ENCODE measurements around the gene TP53TG5. TPM values are rescaled to one million over a fixed set of nuclear protein-coding genes. Genes with fewer than 3 reads are reported as not detected.

TP53TG5 gene
- total RNA-seq, 2 experiments from 2014 or later: 0.29 TPM; not detected in 1

DNA sequence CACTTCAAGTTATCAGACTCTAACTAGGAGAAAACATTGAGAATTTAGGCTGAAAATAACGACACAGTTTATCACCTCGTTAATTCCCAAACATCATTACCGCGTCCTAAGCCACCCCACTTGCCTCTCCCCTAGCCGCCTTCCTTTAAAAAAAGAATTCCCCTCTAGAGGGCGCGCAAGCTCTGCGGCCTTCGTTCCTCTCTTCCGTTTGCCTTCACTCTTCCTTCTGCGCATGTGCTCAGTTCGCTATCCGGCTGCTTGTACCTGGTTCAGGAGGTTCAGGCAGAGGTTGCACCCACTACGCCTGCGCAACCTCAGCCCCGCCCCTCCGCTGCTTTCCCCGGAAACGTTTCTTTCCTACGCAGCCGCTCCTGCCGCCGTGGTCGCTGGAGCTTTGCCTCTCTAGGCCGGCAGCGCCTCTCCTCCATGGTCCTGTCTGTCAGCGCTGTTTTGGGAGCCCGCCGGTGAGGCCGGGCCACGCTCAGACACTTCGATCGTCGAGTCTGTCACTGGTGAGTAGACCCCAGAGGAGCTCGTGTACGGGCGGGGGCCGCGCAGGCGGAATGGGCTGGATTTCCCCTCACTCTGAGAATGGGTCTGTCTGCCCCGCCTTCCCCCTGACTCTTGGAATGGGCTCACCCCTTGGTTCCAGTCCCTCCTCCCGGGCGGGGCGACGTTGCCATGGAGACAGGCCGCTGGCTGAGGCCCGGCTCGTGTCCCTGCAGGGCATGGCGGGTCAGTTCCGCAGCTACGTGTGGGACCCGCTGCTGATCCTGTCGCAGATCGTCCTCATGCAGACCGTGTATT, 15.1 kb downstream of the TP53TG5 start, which contains the start of gene SYS1:
Gene SYS1, plus strand, starts transcription at position 353 of the 807 bp plus-strand sequence. Its CDS starts 376 bp downstream, at position 729.
- CTCF ChIA-PET: interaction anchor here (0.7 to 24.4 kb wide), 31 partner anchors 9 to 1146 kb away, joined by 3 to 549 read pairs (median 6); partner anchors contain the start of genes DBNDD2, PIGT, SDC4 and WFDC10A
- ATAC-seq: peak; percentile 90
- no peaks in the 10 kb centered on the region for H3K27me3 Mint-ChIP-seq
- POLR2A ChIA-PET: interaction anchor here (0.6 to 4.2 kb wide), 17 partner anchors 10 to 574 kb away, joined by 3 to 35 read pairs (median 4); partner anchors contain the start of genes PIGT and SDC4
- peak within 1 kb of the TSS; percentile 100 for H3K4me3 Mint-ChIP-seq
- H3K27ac Mint-ChIP-seq: peak within 1 kb of the TSS; percentile 98
- intact Hi-C loops (cut with micrococcal nuclease): loop anchor here (2.0 to 5.0 kb wide), 2 partner anchors 54 to 74 kb away; partner anchors contain the start of gene PIGT
- H3K4me1 Mint-ChIP-seq (ENCODE audit: low read depth): peaks cover 48% of the 10 kb centered on the region
- no peaks in the 10 kb centered on the region for H3K9me3 Mint-ChIP-seq
- TF ChIP-seq CTCF (IDR thresholded peaks at IDR 0.05): peak; percentile 89
- peaks cover 20% of the 10 kb centered on the region for H3K36me3 Mint-ChIP-seq (ENCODE audit: low read depth)
- DNase-seq: peak; percentile 98

GRCh38 chr20:45361793-45362192, 16.3 kb downstream of the TP53TG5 start:
- TF ChIP-seq CTCF (IDR thresholded peaks at IDR 0.05): no peak
- Mint-ChIP-seq H3K4me1 (ENCODE audit: low read depth) (peaks cover 44% of the 10 kb centered on the region), H3K36me3 (ENCODE audit: low read depth) (peaks cover 13% of the 10 kb centered on the region), H3K27me3 (no peaks in the 10 kb centered on the region), H3K27ac (no peak overlapping the region), H3K4me3 (no peak overlapping the region), H3K9me3 (no peaks in the 10 kb centered on the region)
- ChIA-PET CTCF (interaction anchor here (1.1 to 24.4 kb wide), 11 partner anchors 10 to 410 kb away, joined by 3 to 549 read pairs (median 13); partner anchors contain the start of genes PIGT and SDC4), POLR2A (interaction anchor here (0.7 to 4.2 kb wide), 5 partner anchors 9 to 83 kb away, joined by 3 to 35 read pairs (median 6); partner anchors contain the start of gene SDC4)
- intact Hi-C loops (cut with micrococcal nuclease): loop anchor here (2.0 to 5.0 kb wide), 2 partner anchors 56 to 75 kb away; partner anchors contain the start of gene PIGT
- no peak for ATAC-seq
- no peak for DNase-seq

DNA sequence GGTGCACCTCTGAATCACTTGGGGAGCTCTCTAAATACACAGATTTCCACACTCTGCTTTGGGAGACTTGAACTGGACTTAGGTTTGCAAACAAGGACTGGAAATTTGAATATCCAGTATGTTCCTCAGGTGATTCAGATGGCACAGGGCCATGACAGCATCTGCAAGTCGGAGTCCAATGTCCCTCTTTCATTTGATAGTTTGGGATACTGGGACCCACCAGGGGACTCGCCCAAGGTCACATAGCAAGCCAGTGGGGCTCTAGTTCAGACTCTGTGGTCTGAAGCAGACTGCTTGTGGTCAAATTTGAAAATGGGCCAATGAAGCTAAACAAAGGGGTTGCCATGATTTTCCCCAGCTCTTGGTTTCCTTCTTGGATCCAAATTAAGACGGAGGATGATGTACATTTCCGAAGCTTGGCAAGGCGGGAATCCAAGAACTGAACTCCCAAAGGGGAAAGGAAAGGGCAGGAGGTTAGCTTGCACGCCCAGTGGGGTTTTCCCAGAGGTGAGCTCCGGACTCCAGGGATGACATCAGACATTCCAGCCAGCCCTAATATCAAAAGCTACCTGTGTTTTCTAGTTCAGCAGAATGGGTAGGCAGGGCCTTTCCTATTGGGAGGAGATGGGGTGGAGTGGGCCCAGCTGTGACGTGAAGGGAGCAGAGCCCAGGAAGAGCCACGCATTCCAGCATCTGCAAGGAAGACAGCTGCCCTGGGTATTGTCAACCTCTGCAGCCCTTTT, 18.5 kb downstream of the TP53TG5 start:
- Mint-ChIP-seq H3K27me3 (no peaks in the 10 kb centered on the region), H3K27ac (no peak overlapping the region), H3K36me3 (ENCODE audit: low read depth) (no peaks in the 10 kb centered on the region), H3K4me1 (ENCODE audit: low read depth) (peaks cover 48% of the 10 kb centered on the region), H3K9me3 (no peaks in the 10 kb centered on the region), H3K4me3 (no peak overlapping the region)
- CTCF ChIA-PET: interaction anchor here (1.2 to 24.4 kb wide), 6 partner anchors 14 to 90 kb away, joined by 3 to 549 read pairs (median 7); no protein-coding TSS in a partner anchor
- intact Hi-C loops (cut with micrococcal nuclease): loop anchor here (5.0 kb wide), 2 partner anchors 47 to 58 kb away; partner anchors contain the start of gene PIGT
- ATAC-seq (no peak), DNase-seq (no peak)
- POLR2A ChIA-PET: interaction anchor here (0.8 to 1.2 kb wide), 2 partner anchors 11 to 13 kb away, joined by 3 to 4 read pairs; no protein-coding TSS in a partner anchor
- no peak for TF ChIP-seq CTCF (IDR thresholded peaks at IDR 0.05)

- H3K4me1 Mint-ChIP-seq (ENCODE audit: low read depth): peaks cover 51% of the 10 kb centered on the region
- TF ChIP-seq CTCF (IDR thresholded peaks at IDR 0.05): no peak
- H3K9me3 Mint-ChIP-seq: no peaks in the 10 kb centered on the region
- ChIA-PET CTCF (interaction anchor here (1.2 to 24.4 kb wide), 6 partner anchors 15 to 91 kb away, joined by 3 to 549 read pairs (median 7); no protein-coding TSS in a partner anchor), POLR2A (interaction anchor here (0.8 to 1.1 kb wide), 2 partner anchors 14 to 32 kb away, joined by 3 read pairs; no protein-coding TSS in a partner anchor)
- ATAC-seq (no peak), DNase-seq (no peak)
- H3K27me3 Mint-ChIP-seq: no peaks in the 10 kb centered on the region
- intact Hi-C loops (cut with micrococcal nuclease): loop anchor here (5.0 kb wide), 1 partner anchor 47 kb away; no protein-coding TSS in a partner anchor
- H3K27ac Mint-ChIP-seq: no peak overlapping the region
- no peak overlapping the region for H3K4me3 Mint-ChIP-seq
- H3K36me3 Mint-ChIP-seq (ENCODE audit: low read depth): no peaks in the 10 kb centered on the region
These were observed 19.1 kb downstream of the TP53TG5 start for GRCh38 chr20:45359069-45359405.

Measured in activated CD8-positive, alpha-beta T cell treated with anti-CD3 and anti-CD28 coated beads for 36 hours (primary cell).